ENCODE results near the gene ATP6V1G1. TPM values are rescaled to one million over a fixed set of nuclear protein-coding genes. Genes with fewer than 3 reads are reported as not detected.

The ATP6V1G1 gene
- total and polyA plus RNA-seq, 10 donors: 82.3 to 272 (median 193) TPM

DNA sequence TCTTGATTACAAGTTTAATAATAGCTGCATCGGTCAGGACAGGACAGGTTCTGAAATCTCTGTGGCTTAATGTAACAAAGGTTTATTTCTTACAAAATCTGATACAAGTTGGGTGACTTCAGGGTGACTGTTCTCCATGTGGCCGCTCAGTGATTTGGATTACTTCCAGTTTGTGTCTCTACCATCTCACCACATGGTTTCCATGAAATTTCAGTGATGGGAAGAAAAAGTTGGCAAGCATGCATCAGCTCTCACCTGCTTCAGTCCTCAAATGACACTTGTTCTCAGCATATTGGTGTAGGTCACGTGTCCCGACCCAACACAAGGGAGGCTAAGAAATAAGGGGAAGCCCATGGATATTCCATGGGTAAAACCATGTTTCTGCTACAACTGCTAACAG lies 15.7 kb downstream of the ATP6V1G1 start:
- TF ChIP-seq, protein P1, sequence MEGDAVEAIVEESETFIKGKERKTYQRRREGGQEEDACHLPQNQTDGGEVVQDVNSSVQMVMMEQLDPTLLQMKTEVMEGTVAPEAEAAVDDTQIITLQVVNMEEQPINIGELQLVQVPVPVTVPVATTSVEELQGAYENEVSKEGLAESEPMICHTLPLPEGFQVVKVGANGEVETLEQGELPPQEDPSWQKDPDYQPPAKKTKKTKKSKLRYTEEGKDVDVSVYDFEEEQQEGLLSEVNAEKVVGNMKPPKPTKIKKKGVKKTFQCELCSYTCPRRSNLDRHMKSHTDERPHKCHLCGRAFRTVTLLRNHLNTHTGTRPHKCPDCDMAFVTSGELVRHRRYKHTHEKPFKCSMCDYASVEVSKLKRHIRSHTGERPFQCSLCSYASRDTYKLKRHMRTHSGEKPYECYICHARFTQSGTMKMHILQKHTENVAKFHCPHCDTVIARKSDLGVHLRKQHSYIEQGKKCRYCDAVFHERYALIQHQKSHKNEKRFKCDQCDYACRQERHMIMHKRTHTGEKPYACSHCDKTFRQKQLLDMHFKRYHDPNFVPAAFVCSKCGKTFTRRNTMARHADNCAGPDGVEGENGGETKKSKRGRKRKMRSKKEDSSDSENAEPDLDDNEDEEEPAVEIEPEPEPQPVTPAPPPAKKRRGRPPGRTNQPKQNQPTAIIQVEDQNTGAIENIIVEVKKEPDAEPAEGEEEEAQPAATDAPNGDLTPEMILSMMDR (IDR thresholded peaks at IDR 0.05 in 8 of 11, conservative IDR thresholded peaks at IDR 0.05 in 3 of 11): no peak
- TF ChIP-seq POLR2AphosphoS5 (IDR thresholded peaks at IDR 0.05): no peak
- no peak for TF ChIP-seq POLR2A (IDR thresholded peaks at IDR 0.05)
- H3K27me3 ChIP-seq (replicated peaks in 1 of 7): no peaks in the 10 kb centered on the region
- H3K4me3 ChIP-seq: no peak overlapping the region
- WGBS, 5 donors: 87 to 96% (median 92%) methylated on average over 4 of the region's 4 CpGs
- intact Hi-C loops (cut with DNase I; ENCODE audit: low total_unique reads): no loop called here
- peak overlapping the region in 1 of 8 donors; percentile 14 for H3K27ac ChIP-seq
- H3K9me3 ChIP-seq: peaks cover 0 to 22% (median 16%) of the 10 kb centered on the region in 8 donors
- H3K4me1 ChIP-seq: peaks cover 0 to 46% (median 25%) of the 10 kb centered on the region in 6 donors
- H3K36me3 ChIP-seq: peaks cover 2 to 39% (median 32%) of the 10 kb centered on the region in 6 donors
- no peak for DNase-seq

DNA sequence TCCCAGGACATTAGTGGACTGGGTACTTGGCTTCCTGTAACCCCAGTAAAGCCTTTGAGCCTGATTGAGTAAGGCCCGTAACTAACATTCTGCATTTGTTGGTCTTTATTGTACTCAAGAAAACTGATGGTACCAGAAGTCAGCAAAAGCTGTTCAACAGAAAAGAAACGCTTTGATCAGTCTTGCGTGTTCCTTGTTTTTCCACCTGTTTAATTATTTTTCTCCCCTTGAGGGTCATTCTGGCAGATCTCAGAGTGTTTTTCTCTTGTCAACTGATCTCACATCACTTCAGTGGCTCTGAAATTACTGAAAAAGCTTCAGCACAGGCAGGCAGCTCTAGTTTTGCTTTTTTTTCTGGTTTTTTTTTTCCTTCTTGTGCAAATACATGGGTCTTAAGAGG lies 17.4 kb downstream of the ATP6V1G1 start:
- peaks cover 0 to 22% (median 14%) of the 10 kb centered on the region in 6 donors for H3K36me3 ChIP-seq
- intact Hi-C loops (cut with DNase I; ENCODE audit: low total_unique reads): no loop called here
- no peaks in the 10 kb centered on the region for H3K27me3 ChIP-seq (replicated peaks in 1 of 7)
- TF ChIP-seq POLR2A (IDR thresholded peaks at IDR 0.05) (no peak), POLR2AphosphoS5 (IDR thresholded peaks at IDR 0.05) (no peak)
- TF ChIP-seq, protein P1 (IDR thresholded peaks at IDR 0.05 in 8 of 11, conservative IDR thresholded peaks at IDR 0.05 in 3 of 11): no peak
- peaks cover 0 to 22% (median 16%) of the 10 kb centered on the region in 8 donors for H3K9me3 ChIP-seq
- WGBS, 5 donors: 67 to 87% (median 83%) methylated on average over 3 of the region's 3 CpGs
- peaks cover 0 to 49% (median 27%) of the 10 kb centered on the region in 6 donors for H3K4me1 ChIP-seq
- DNase-seq: no peak
- no peak overlapping the region for H3K4me3 ChIP-seq
- H3K27ac ChIP-seq: peak overlapping the region in 3 of 8 donors; percentile 3 to 60 (median 49)

DNA sequence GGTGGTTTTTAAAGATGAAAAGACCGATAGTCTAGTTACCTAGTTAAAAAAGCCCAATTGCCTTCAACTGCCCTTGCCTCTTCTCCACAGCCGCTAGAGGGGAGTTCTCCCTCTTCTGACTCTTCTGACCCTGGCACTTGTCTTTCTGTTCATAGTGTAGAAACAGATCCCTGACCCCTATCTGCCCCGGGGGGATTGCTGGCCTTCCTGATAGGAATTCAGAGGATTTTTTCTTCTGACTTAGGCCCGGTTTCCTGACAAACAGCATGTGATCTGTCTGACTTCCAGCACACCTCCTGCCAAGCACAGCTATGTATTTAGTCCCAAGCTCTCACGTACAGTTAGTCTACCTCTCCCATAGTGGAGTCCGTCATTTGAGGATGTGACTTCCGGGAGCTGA lies 18.5 kb downstream of the ATP6V1G1 start:
- H3K4me1 ChIP-seq: peaks cover 8 to 60% (median 38%) of the 10 kb centered on the region in 6 donors
- 74 to 84% (median 77%) methylated on average over 7 of the region's 7 CpGs for WGBS, 5 donors
- DNase-seq: no peak
- H3K36me3 ChIP-seq: peaks cover 0 to 11% (median 3%) of the 10 kb centered on the region in 6 donors
- no peak overlapping the region for H3K4me3 ChIP-seq
- intact Hi-C loops (cut with DNase I; ENCODE audit: low total_unique reads): no loop called here
- H3K27me3 ChIP-seq (replicated peaks in 1 of 7): no peaks in the 10 kb centered on the region
- peak overlapping the region in 7 of 8 donors; percentile 16 to 60 (median 46) for H3K27ac ChIP-seq
- TF ChIP-seq, protein P1 (IDR thresholded peaks at IDR 0.05 in 8 of 11, conservative IDR thresholded peaks at IDR 0.05 in 3 of 11): peak in 1 of 11 experiments; percentile 8
- peak in 1 of 3 donors; percentile 23 for TF ChIP-seq POLR2AphosphoS5 (IDR thresholded peaks at IDR 0.05)
- no peak for TF ChIP-seq POLR2A (IDR thresholded peaks at IDR 0.05)
- H3K9me3 ChIP-seq: peaks cover 0 to 15% (median 14%) of the 10 kb centered on the region in 8 donors

DNA sequence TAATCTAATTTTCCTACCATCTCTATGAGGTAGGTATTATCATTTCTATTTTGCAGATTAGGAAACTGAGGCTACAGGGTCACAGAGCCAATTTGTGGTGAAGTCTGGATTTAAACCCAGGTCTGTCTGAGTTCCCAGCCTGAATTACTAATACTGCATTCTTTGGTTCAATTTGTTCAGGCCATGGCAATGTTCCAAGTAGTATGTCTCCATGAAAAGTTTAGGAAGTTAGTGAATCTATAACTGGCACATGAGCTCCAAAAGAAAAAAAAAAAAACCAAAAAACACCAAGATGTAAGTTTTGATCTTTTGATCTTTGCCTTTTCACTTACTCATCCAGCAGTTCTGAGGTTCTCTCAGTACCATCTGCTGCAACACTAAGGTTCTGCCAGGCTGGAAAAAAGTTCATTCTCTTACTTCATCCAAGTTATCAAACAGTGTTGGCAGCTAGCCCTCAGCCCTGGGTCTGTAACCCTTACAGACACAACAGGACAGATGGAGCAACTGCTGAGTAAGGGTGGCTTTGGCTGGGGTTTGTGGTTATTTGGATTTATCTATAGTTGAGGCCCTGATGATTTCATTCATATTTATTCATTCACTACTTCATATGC lies 19.1 kb downstream of the ATP6V1G1 start:
- TF ChIP-seq POLR2AphosphoS5 (IDR thresholded peaks at IDR 0.05) (no peak), POLR2A (IDR thresholded peaks at IDR 0.05) (no peak)
- TF ChIP-seq, protein P1 (IDR thresholded peaks at IDR 0.05 in 8 of 11, conservative IDR thresholded peaks at IDR 0.05 in 3 of 11): no peak
- Histone ChIP-seq H3K27me3 (replicated peaks in 1 of 7) (no peaks in the 10 kb centered on the region), H3K9me3 (peaks cover 0 to 9% (median 8%) of the 10 kb centered on the region in 8 donors), H3K4me1 (peaks cover 8 to 62% (median 38%) of the 10 kb centered on the region in 6 donors), H3K36me3 (peaks cover 0 to 5% (median 0%) of the 10 kb centered on the region in 6 donors), H3K4me3 (no peak overlapping the region), H3K27ac (peak overlapping the region in 6 of 8 donors; percentile 16 to 60 (median 48))
- no peak for DNase-seq
- intact Hi-C loops (cut with DNase I; ENCODE audit: low total_unique reads): no loop called here
